ENCODE measurements around the gene LAMP1. TPM values are rescaled to one million over a fixed set of nuclear protein-coding genes. Genes with fewer than 3 reads are reported as not detected.
A peak's percentile ranks its signal among the peaks of the same experiment; 100 is the strongest.

Gene LAMP1
- total RNA-seq, 1 donor from 2014 or later, result 152 TPM

DNA sequence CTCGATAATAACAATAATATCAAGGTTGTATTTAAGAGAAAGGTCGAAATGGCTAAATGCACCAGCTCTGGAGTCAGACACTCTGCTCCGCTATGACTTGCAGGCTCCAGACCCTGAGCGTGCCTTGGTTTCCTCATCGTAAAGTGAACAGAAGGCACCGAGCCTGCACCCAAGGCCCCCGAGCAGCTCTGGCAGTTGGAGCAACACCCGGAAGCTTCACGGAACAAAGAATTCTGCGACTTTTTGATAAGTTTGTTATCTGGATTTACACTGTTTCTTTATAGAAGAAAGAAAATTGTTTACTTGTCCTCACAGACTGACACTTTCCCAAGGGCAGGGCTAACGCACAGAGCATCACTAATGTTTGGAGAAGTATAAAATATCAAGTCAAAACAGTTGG is 62.5 kb downstream of the LAMP1 start:
- Mint-ChIP-seq H3K36me3 (peaks cover 3% of the 10 kb centered on the region), H3K27ac (no peak overlapping the region), H3K27me3 (no peaks in the 10 kb centered on the region), H3K4me1 (ENCODE audit: unreplicated experiment) (peaks cover 5% of the 10 kb centered on the region), H3K4me3 (no peak overlapping the region), H3K9me3 (no peaks in the 10 kb centered on the region)
- no peak for TF ChIP-seq CTCF (conservative IDR thresholded peaks at IDR 0.05)
- no peak for DNase-seq (ENCODE audit: extremely low spot score, unreplicated experiment)

DNA sequence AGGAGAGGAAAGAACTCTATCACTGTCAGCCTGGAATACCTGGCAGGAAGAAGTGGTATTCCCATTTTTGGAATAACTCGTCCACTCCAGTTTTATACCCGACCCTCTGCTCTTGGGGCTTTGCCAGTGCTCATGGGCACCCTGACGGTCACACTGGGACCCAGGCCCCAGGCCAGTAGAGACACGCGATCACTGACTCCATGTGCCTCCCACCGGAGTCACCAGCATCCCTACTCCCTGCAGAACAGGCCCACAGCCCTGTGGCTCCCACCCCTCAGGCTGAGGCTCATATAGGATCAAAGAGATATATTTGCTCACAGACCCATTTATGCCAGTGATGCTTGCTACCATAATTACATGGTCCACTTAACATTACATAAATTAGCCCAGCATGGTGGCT is 63.4 kb downstream of the LAMP1 start:
- TF ChIP-seq CTCF (conservative IDR thresholded peaks at IDR 0.05), result no peak
- Mint-ChIP-seq H3K4me3 (no peak overlapping the region), H3K4me1 (ENCODE audit: unreplicated experiment) (peaks cover 5% of the 10 kb centered on the region), H3K36me3 (peaks cover 3% of the 10 kb centered on the region), H3K27ac (no peak overlapping the region), H3K9me3 (no peaks in the 10 kb centered on the region), H3K27me3 (no peaks in the 10 kb centered on the region)
- no peak for DNase-seq (ENCODE audit: extremely low spot score, unreplicated experiment)

DNA sequence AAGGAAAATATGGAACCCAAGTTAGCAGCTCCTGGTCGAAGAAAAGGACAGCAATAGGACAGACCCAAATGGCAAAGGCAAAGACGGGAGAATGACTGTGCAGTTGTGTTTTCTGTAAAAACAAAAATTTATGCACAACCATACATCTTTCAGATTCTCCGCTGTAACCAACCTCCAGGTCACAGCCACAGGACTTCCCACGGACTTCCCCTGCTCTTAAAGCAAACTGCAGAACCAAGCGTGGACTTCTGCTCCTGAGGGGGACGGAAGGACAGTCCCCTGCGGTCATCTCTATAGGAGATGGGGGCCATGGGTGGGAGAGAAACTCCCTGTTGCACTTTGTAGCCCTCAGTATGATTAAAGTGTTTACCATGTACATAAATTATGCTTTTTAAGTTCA is 64.4 kb downstream of the LAMP1 start:
- Mint-ChIP-seq H3K27ac (no peak overlapping the region), H3K27me3 (no peaks in the 10 kb centered on the region), H3K36me3 (peaks cover 3% of the 10 kb centered on the region), H3K9me3 (no peaks in the 10 kb centered on the region), H3K4me3 (peak overlapping the region; percentile 3), H3K4me1 (ENCODE audit: unreplicated experiment) (peaks cover 5% of the 10 kb centered on the region)
- TF ChIP-seq CTCF (conservative IDR thresholded peaks at IDR 0.05), result no peak
- DNase-seq (ENCODE audit: extremely low spot score, unreplicated experiment), result peak; percentile 18

- DNase-seq (ENCODE audit: extremely low spot score, unreplicated experiment), result peak; percentile 70
- no peaks in the 10 kb centered on the region for H3K9me3 Mint-ChIP-seq
- H3K4me3 Mint-ChIP-seq, result peak overlapping the region; percentile 31
- TF ChIP-seq CTCF (conservative IDR thresholded peaks at IDR 0.05), result no peak
- H3K27me3 Mint-ChIP-seq, result no peaks in the 10 kb centered on the region
- no peak overlapping the region for H3K27ac Mint-ChIP-seq
- H3K4me1 Mint-ChIP-seq (ENCODE audit: unreplicated experiment), result no peaks in the 10 kb centered on the region
- no peaks in the 10 kb centered on the region for H3K36me3 Mint-ChIP-seq
Observed at GRCh38 chr13:113364311-113364889, 67.4 kb downstream of the LAMP1 start.

DNA sequence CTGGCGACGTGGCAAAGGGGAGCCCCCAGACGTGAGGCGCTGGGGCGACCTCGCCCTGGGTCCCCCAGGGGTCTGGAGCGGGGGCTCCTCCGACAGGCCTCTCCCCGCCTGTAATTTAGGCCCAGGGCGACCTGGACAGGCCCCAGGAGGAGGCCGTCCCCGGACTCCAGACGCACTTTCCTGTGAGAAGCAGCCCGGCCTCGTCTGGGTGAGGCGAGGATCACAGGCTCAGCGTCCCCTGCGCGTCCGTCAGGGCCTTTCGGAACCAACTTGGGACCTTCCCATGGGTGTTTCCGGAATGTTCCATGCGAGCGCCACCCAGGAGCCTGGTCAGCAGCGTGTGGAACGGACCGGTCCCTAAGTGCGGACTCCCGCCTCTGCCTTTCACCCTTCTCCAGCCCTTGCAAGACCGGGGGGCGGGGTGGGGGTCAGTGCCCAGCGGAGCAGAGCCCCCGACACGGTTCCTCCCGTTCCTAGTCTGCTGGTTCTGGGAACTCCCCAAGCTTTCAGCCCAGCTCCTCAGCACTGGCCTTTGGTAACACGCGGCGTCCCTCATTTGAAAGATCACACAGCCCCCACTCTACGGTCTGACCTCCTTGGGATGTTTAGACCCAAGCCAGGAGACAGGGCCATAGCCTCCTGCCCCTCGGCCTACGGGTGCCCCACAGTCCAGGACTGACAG is 68.0 kb downstream of the LAMP1 start:
- Mint-ChIP-seq H3K27me3 (no peaks in the 10 kb centered on the region), H3K9me3 (no peaks in the 10 kb centered on the region), H3K4me3 (peak overlapping the region; percentile 71), H3K27ac (peak overlapping the region; percentile 43), H3K36me3 (no peaks in the 10 kb centered on the region), H3K4me1 (ENCODE audit: unreplicated experiment) (no peaks in the 10 kb centered on the region)
- no peak for TF ChIP-seq CTCF (conservative IDR thresholded peaks at IDR 0.05)
- peak; percentile 70 for DNase-seq (ENCODE audit: extremely low spot score, unreplicated experiment)

Measured in type B pancreatic cell (in vitro differentiated cells).